Activated B cell treated with CpG ODN at 0.5 μM for 24 hours (primary cell): ENCODE data around the gene CFD. TPM values are rescaled to one million over a fixed set of nuclear protein-coding genes. Genes with fewer than 3 reads are reported as not detected.
"Not testable (repeated sequence)": the region's sequence is repeated elsewhere in the genome, so short reads cannot be mapped to it uniquely, and the experiment has no call there.

Experiments
- ATAC-seq: fragments of 200-7000 bp; cut with Tn5 transposase; one replicate; pipeline ENCODE4 v1.10.0; 2021; ENCODE audit warnings: low read depth, mild to moderate bottlenecking, moderate library complexity
- CTCF ChIA-PET: fragments of 350-600 bp; sonication (Branson Sonifier 250); formaldehyde crosslinking; loops from one replicate; lab custom pipeline; 2021; ENCODE audit warnings: antibody characterized with exemption; lab: Charles Lee
- POLR2A ChIA-PET: fragments of 350-600 bp; sonication (Branson Sonifier 250); formaldehyde crosslinking; loops from one replicate; lab custom pipeline; 2021; ENCODE audit warnings: antibody characterized with exemption; lab: Charles Lee
- DNase-seq: peaks from one replicate; pipeline ENCODE4 v3.0.0; 2022
- H3K27ac Mint-ChIP-seq: one replicate; pipeline ENCODE4 v1.8.0; 2020; ENCODE audit warnings: mixed read lengths
- H3K27me3 Mint-ChIP-seq: one replicate; pipeline ENCODE4 v1.8.0; 2021; ENCODE audit warnings: mixed read lengths
- H3K36me3 Mint-ChIP-seq: one replicate; pipeline ENCODE4 v1.8.0; 2021; ENCODE audit warnings: low read depth, mixed read lengths
- H3K4me1 Mint-ChIP-seq: one replicate; pipeline ENCODE4 v1.8.0; 2021; ENCODE audit warnings: mixed read lengths
- H3K4me3 Mint-ChIP-seq: one replicate; pipeline ENCODE4 v1.8.0; 2020; ENCODE audit warnings: mild to moderate bottlenecking, mixed read lengths
- H3K9me3 Mint-ChIP-seq: one replicate; pipeline ENCODE4 v1.8.0; 2020; ENCODE audit warnings: mixed read lengths
- CTCF ChIP-seq: fragments of 200-600 bp; IDR thresholded peaks from one replicate; pipeline ENCODE4 v1.8.0; 2022; ENCODE audit warnings: antibody characterized with exemption, mild to moderate bottlenecking
- intact Hi-C: fragments of 100-400 bp; cut with micrococcal nuclease; formaldehyde crosslinking; loops from one replicate; pipeline ENCODE4 v1.15.1; 2024
- total RNA-seq: library from RNA; stranded (reverse); gene quantifications from 2 replicates; pipeline ENCODE4 v1.2.3, GENCODE V29; 2022

Gene CFD
- total RNA-seq, 1 donor from 2014 or later: not detected

- H3K9me3 Mint-ChIP-seq: no peaks in the 10 kb centered on the region
- intact Hi-C loops: no loop called here
- H3K4me3 Mint-ChIP-seq: no peak overlapping the region
- no peak for TF ChIP-seq CTCF
- no peak overlapping the region for H3K27ac Mint-ChIP-seq
- no peaks in the 10 kb centered on the region for H3K4me1 Mint-ChIP-seq
- H3K27me3 Mint-ChIP-seq: peaks cover 17% of the 10 kb centered on the region
- no peaks in the 10 kb centered on the region for H3K36me3 Mint-ChIP-seq
- no peak for ATAC-seq
- CTCF ChIA-PET: no interaction called here
- POLR2A ChIA-PET: no interaction called here
- DNase-seq: no peak
Observed at GRCh38 chr19:835210-835810, 24.2 kb upstream of the CFD start.

- Mint-ChIP-seq H3K4me3 (no peak within 1 kb of the TSS), H3K9me3 (no peaks in the 10 kb centered on the region), H3K27ac (no peak within 1 kb of the TSS), H3K36me3 (no peaks in the 10 kb centered on the region), H3K27me3 (peaks cover 30% of the 10 kb centered on the region), H3K4me1 (peaks cover 9% of the 10 kb centered on the region)
- TF ChIP-seq CTCF: no peak
- intact Hi-C loops: no loop called here
- ChIA-PET POLR2A (interaction anchor here (1.0 kb wide), 1 partner anchor 44 kb away, joined by 3 read pairs; the partner anchor contains the start of gene PTBP1), CTCF (no interaction called here)
- DNase-seq: no peak
- ATAC-seq: no peak
Observed at GRCh38 chr19:840519-841206, 18.8 kb upstream of the CFD start, which contains the start of gene PRTN3. Gene PRTN3, plus strand, starts transcription at chr19:840999. Its CDS starts 10 bp downstream, at chr19:841009.

GRCh38 chr19:842802-843179 lies 16.7 kb upstream of the CFD start:
- CTCF ChIA-PET, H3K27ac Mint-ChIP-seq, DNase-seq, H3K36me3 Mint-ChIP-seq, H3K4me3 Mint-ChIP-seq, H3K9me3 Mint-ChIP-seq, ATAC-seq, intact Hi-C loops, POLR2A ChIA-PET: not testable (repeated sequence)
- peaks cover 38% of the 10 kb centered on the region for H3K27me3 Mint-ChIP-seq
- peaks cover 11% of the 10 kb centered on the region for H3K4me1 Mint-ChIP-seq

- POLR2A ChIA-PET: no interaction called here
Observed at GRCh38 chr19:843180-843835, 16.2 kb upstream of the CFD start.

More at GRCh38 chr19:843180-843835, 16.2 kb upstream of the CFD start:
- peaks cover 40% of the 10 kb centered on the region for H3K27me3 Mint-ChIP-seq
- CTCF ChIA-PET: no interaction called here
- ATAC-seq: no peak
- DNase-seq: no peak
- intact Hi-C loops: no loop called here
- TF ChIP-seq CTCF: no peak
- peaks cover 11% of the 10 kb centered on the region for H3K4me1 Mint-ChIP-seq
- no peak overlapping the region for H3K27ac Mint-ChIP-seq
- no peak overlapping the region for H3K4me3 Mint-ChIP-seq
- no peaks in the 10 kb centered on the region for H3K9me3 Mint-ChIP-seq
- H3K36me3 Mint-ChIP-seq: no peaks in the 10 kb centered on the region
